ENCODE measurements around the gene TLE2. TPM values are rescaled to one million over a fixed set of nuclear protein-coding genes. Genes with fewer than 3 reads are reported as not detected.

The TLE2 gene
- polyA plus RNA-seq, 1 donor (not counting 4 experiments of a cell fraction or from before 2014, with no cell fraction given), result 0.88 TPM

DNA sequence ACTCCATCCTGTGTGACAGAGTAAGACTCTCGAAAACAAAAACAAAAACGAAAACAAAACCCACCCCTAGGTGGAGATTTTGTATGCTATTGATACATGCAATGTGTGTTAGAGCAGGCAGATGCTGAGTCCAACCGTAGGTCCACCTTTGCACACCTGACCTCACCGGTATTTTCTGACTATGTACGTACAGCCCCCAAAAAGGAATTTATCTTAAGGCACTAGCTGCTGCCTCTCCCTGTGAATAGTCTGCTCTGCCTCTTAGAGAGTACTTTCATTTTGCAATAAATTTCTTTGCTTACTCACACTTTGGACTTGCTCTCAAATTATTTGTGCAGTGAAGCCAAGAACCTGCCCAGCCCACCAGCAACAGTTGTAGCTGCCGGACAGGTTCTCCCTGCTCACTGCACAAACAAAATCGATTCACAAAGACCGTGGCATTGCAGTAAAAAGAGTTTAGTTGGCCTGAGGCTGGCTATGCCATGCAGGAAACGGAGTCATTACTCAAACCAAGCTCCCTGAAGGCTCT, 76.1 kb downstream of the TLE2 start:
- DNase-seq (ENCODE audit: low read depth, low spot score) (peak; percentile 23), FAIRE-seq (peak; percentile 75)
- peak overlapping the region; percentile 50 for H3K9ac ChIP-seq (ENCODE audit: control insufficient read depth, extremely low read depth, insufficient read depth, low read length)
- H4K20me1 ChIP-seq (ENCODE audit: control insufficient read depth, extremely low read depth, insufficient read depth, low read length), result no peaks in the 10 kb centered on the region
- H3K27me3 ChIP-seq (ENCODE audit: control insufficient read depth, extremely low read depth, insufficient read depth, low read length), result no peaks in the 10 kb centered on the region
- peak overlapping the region in 2 of 3 experiments; percentile 68 to 72 for H3K4me3 ChIP-seq (ENCODE audit: control insufficient read depth in 2 of 3, extremely low read depth in 1 of 3, insufficient read depth in 2 of 3, low read depth in 1 of 3, low read length in 3 of 3)
- H3K9me3 ChIP-seq (ENCODE audit: control insufficient read depth, low read depth, low read length), result no peaks in the 10 kb centered on the region
- peak overlapping the region; percentile 99 for H3K4me2 ChIP-seq (ENCODE audit: control insufficient read depth, extremely low read depth, insufficient read depth, low read depth, low read length)
- TF ChIP-seq, protein P1, sequence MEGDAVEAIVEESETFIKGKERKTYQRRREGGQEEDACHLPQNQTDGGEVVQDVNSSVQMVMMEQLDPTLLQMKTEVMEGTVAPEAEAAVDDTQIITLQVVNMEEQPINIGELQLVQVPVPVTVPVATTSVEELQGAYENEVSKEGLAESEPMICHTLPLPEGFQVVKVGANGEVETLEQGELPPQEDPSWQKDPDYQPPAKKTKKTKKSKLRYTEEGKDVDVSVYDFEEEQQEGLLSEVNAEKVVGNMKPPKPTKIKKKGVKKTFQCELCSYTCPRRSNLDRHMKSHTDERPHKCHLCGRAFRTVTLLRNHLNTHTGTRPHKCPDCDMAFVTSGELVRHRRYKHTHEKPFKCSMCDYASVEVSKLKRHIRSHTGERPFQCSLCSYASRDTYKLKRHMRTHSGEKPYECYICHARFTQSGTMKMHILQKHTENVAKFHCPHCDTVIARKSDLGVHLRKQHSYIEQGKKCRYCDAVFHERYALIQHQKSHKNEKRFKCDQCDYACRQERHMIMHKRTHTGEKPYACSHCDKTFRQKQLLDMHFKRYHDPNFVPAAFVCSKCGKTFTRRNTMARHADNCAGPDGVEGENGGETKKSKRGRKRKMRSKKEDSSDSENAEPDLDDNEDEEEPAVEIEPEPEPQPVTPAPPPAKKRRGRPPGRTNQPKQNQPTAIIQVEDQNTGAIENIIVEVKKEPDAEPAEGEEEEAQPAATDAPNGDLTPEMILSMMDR (optimal IDR thresholded peaks at IDR 0.05 in 1 of 3, IDR thresholded peaks at IDR 0.05 in 1 of 3, conservative IDR thresholded peaks at IDR 0.05 in 1 of 3; ENCODE audit: extremely low read depth in 1 of 3, insufficient read depth in 2 of 3, low read length in 3 of 3), result peak in 2 of 3 experiments; percentile 11 to 22
- no peak for TF ChIP-seq EZH2 (IDR thresholded peaks at IDR 0.05; ENCODE audit: low read length)
- peak overlapping the region; percentile 47 for H3K27ac ChIP-seq (ENCODE audit: control insufficient read depth, insufficient read depth, low read length)
- no peaks in the 10 kb centered on the region for H3K9me1 ChIP-seq (ENCODE audit: control insufficient read depth, extremely low read depth, insufficient read depth, low read length)
- H3K79me2 ChIP-seq (ENCODE audit: control insufficient read depth, insufficient read depth, low read length), result peaks cover 15% of the 10 kb centered on the region
- peaks cover 0 to 2% of the 10 kb centered on the region in 2 experiments for H3K36me3 ChIP-seq (ENCODE audit: control insufficient read depth in 2 of 2, extremely low read depth in 1 of 2, insufficient read depth in 2 of 2, low read length in 2 of 2)
- H3K4me1 ChIP-seq (ENCODE audit: control insufficient read depth, extremely low read depth, insufficient read depth, low read length), result peaks cover 23% of the 10 kb centered on the region
- dilution Hi-C loops (cut with MboI; ENCODE audit: extremely low pct_ligation_motif_present, low sequenced_read_pairs), result no loop called here
- H2AFZ ChIP-seq (ENCODE audit: control insufficient read depth, low read length), result peak overlapping the region; percentile 54

DNA sequence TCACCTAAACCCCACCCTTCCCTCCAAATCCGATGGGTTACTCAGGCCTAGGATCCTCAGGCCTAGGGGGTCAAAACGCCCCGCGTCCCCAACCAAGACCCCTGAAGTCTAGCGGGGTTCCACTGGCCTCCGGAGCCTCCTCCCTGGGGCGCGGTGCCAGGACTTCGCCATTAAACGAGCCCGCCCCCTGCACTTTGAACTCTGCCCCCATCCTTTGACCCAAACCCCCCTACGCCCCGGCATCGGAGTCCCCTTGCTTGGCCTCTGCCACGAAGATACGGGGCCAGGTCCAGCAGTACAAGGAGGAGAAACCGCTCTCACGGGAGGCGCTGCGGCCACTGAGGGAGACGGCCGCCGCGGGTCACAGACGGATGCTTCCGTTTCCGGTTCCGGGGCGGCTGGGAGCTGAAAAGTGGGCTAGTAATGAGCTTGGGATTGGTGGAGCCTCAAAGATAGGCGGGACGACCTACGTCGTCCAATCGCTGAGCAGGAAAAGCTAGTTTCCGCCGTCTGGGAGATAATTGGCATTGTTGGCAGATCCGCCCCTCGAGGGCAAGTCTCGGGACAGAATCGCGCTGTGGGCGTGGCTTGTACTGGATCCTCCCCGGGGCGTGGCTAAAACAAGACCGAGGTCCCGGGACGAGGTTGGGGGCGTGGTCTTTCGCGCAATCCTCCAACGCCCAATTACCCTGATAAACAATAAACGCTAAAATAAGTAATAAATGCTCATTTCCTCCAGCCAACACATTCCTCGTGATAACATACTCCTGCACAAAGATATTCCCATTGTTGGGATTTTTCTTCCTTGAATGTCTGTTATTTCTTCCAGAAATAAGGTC, 78.6 kb downstream of the TLE2 start:
- TF ChIP-seq, protein P1 (optimal IDR thresholded peaks at IDR 0.05 in 1 of 3, IDR thresholded peaks at IDR 0.05 in 1 of 3, conservative IDR thresholded peaks at IDR 0.05 in 1 of 3; ENCODE audit: extremely low read depth in 1 of 3, insufficient read depth in 2 of 3, low read length in 3 of 3), result no peak
- no peak for TF ChIP-seq EZH2 (IDR thresholded peaks at IDR 0.05; ENCODE audit: low read length)
- peak overlapping the region; percentile 99 for H3K4me2 ChIP-seq (ENCODE audit: control insufficient read depth, extremely low read depth, insufficient read depth, low read depth, low read length)
- dilution Hi-C loops (cut with MboI; ENCODE audit: extremely low pct_ligation_motif_present, low sequenced_read_pairs), result no loop called here
- peak overlapping the region; percentile 84 for H3K9ac ChIP-seq (ENCODE audit: control insufficient read depth, extremely low read depth, insufficient read depth, low read length)
- no peaks in the 10 kb centered on the region for H4K20me1 ChIP-seq (ENCODE audit: control insufficient read depth, extremely low read depth, insufficient read depth, low read length)
- peak overlapping the region; percentile 66 for H3K27ac ChIP-seq (ENCODE audit: control insufficient read depth, insufficient read depth, low read length)
- peak; percentile 98 for DNase-seq (ENCODE audit: low read depth, low spot score)
- H3K27me3 ChIP-seq (ENCODE audit: control insufficient read depth, extremely low read depth, insufficient read depth, low read length), result no peaks in the 10 kb centered on the region
- FAIRE-seq, result peak; percentile 87
- peaks cover 0 to 2% of the 10 kb centered on the region in 2 experiments for H3K36me3 ChIP-seq (ENCODE audit: control insufficient read depth in 2 of 2, extremely low read depth in 1 of 2, insufficient read depth in 2 of 2, low read length in 2 of 2)
- H3K79me2 ChIP-seq (ENCODE audit: control insufficient read depth, insufficient read depth, low read length), result peaks cover 15% of the 10 kb centered on the region
- peak overlapping the region; percentile 72 to 95 (median 84) for H3K4me3 ChIP-seq (ENCODE audit: control insufficient read depth in 2 of 3, extremely low read depth in 1 of 3, insufficient read depth in 2 of 3, low read depth in 1 of 3, low read length in 3 of 3)
- H3K9me1 ChIP-seq (ENCODE audit: control insufficient read depth, extremely low read depth, insufficient read depth, low read length), result no peaks in the 10 kb centered on the region
- peak overlapping the region; percentile 86 for H2AFZ ChIP-seq (ENCODE audit: control insufficient read depth, low read length)
- no peaks in the 10 kb centered on the region for H3K9me3 ChIP-seq (ENCODE audit: control insufficient read depth, low read depth, low read length)
- H3K4me1 ChIP-seq (ENCODE audit: control insufficient read depth, extremely low read depth, insufficient read depth, low read length), result peaks cover 23% of the 10 kb centered on the region

All from keratinocyte (primary cell).